Putamen (tissue), 1 donor: ENCODE measurements around the gene DDAH1.
"Not testable (repeated sequence)": the region's sequence is repeated elsewhere in the genome, so short reads cannot be mapped to it uniquely, and the experiment has no call there.

Experiments
- DNase-seq: peaks from one replicate; pipeline ENCODE4 v3.0.0-alpha.2; 2016; ENCODE audit warnings: low spot score

DDAH1 gene

DNA sequence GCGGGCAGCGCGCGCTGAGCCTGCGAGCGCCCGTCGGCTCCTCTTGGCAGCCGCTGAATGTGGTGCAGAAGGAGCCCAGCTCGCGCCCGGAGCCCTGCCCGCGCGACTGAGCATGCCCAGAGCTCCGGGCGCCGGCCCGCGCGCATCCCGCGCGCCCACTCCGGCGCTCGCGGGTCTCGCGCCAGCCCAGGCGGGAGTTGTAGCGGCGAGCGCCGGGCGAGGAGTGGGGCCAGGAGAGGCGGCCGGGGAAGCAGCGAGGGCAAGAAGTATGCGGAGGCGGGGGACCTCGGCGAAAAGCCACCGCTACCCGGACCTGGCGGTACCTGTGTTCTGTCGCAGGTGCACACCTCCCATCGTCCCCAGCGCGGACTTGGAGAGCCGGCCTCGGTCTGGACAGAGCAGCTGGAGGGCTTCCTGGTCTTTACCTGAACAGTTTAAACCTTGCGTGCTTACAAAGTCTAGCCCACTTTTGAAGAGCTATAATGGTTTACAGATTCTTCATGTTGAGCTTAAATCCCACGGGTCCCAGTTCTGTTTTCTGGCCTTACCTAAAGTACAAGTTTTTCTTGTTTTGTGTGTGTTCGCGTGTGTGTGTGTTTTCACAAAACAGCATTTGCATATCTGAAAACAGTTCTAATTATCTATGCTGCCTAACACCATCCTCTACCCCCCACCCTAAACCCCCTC lies at the start of gene DDAH1:
DDAH1 (minus strand) TSS at position 61 of the 687 bp plus-strand sequence. CDS start 114 bp downstream, outside the sequence.
- DNase-seq = peak; percentile 57

DNA sequence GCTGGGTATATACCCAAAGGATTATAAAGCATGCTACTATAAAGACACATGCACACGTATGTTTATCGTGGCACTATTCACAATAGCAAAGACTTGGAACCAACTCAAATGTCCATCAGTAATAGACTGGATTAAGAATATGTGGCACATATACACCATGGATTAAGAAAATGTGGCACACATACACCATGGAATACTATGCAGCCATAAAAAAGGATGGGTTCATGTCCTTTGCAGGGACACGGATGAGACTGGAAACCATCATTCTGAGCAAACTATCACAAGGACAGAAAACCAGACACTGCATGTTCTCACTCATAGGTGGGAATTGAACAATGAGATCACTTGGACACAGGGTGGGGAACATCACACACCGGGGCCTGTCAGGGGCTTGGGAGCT lies 49.0 kb upstream of the DDAH1 start:
- DNase-seq = not testable (repeated sequence)

DNA sequence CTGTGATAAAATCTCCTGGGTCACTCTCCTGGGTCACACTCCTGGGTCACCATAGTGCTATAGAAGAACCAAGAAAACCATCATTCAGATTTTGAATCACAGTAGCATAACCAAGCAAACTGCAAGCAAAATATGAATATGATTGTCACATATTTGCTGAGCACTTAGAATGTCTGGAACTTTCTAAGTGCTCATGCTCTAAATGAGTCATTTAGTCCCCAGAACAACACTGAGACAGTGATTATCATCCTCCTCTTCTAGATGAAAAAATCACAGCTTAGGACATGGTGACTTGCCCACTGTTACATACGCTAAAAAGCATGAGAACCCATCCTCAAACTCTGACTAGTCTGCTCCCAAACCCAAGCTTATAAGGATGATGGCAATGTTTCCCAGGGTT lies 39.5 kb upstream of the DDAH1 start:
- no peak for DNase-seq

DNA sequence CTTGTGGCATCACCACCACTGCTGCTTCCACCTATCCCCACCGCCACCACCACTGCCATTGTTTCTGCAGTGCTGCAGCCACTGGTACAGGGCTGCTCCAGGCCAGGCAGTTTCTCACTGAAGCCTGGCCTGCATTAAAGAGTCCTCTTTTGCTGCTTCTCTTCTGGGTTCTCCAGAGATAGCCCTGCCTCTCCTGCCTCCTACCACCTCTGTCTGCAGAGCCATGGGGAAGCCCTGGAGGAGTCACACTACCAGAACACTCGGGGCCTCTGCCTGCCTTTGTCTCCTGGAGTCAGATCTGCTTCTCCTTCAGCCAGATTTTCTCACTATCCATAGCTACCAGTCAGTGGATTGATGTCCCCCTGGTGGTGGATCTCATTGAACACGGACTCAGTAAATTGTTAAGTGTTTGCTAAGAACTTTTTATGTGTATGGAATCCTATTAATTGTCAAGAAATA lies 37.7 kb upstream of the DDAH1 start:
- no peak for DNase-seq

DNA sequence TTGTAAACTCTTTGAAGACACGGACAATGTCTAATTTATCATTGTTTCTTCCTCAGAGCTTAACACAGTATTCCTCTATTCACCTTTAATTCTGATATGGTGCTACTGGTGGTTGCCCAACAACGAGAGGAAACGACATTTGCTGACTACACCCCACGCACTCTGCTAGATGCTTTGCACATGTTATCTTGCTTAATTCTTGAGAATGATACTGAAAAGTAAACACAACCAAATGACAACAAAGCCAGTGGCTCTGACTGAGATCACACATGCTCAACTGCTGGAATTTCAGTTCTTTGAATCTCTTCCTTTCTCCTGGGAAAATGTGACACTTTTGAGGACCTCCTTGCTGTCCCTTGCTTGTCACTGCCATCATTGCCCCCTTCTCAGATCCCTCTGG lies 37.2 kb upstream of the DDAH1 start:
- no peak for DNase-seq

DNA sequence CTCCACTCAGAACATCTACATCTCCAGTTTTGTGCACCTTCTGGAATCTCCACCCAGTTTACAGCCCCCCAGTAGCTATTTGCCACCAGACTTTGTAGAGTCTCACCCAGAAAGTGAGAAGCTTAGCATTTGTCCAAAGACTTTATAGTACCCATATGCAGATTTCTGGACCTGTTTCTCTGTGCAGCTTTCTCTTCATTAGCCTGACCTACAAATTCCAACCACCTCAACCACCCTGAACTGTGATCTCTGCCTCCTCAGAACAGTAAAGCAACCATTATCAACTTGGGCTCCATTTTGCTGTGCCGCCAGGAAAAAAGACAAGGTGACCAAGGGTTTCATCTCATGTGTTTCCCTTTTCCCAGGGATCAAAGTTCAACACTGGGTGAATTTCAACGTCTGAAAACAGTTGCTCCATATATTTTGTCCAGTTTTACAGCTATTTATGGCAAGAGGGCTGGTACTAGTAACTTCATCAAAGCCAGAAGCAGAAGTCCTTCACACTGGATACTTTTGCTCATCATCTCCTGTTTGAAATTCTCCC lies 36.5 kb upstream of the DDAH1 start:
- DNase-seq = no peak

DNA sequence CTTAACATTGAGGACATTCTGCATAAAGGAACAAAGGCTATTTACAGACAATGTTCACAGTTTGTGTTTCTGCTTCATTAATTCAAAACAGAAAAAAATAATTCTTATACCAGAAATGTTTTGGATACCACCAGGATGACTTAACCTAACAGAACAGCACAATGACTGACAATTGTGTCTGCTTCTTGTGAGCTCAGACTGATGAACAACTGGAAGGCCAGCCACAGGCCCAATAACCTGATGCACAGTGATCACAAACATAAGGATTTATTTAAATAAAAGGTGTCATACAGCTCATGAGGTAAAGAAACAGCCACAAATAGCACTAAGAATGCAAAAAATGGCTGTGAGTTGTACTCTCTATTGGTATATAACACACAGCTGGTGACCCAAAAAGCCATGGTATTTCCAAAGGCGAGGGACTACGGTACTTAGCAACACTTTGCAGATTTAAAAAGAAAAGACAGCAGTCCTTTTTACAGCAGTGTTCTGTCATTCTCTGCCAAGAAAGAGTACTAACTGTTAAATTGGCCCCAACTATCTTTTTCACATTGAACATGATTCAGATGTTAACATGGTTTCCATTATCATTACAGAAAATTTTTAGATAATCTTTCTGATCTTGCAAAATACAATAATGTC lies 32.1 kb upstream of the DDAH1 start:
- DNase-seq = no peak

DNA sequence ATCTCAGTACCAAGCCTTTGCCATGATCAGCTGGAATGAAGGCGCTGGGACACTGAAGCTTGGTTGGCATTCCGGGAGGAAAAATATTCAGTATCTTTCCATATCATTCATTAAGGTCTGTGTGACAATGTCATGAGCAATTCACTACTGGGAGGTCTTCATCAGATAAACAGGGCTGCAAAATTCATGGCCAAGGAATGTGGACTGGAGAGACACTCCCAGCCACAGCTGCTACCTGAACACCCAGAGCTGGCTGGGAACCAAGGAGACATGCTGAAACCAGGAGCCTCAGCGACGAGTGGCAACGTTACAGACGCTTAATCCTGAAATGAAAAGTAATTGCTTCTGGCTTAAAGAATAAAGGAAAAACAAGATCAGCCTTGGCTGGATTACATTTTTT lies 30.6 kb upstream of the DDAH1 start:
- no peak for DNase-seq

DNA sequence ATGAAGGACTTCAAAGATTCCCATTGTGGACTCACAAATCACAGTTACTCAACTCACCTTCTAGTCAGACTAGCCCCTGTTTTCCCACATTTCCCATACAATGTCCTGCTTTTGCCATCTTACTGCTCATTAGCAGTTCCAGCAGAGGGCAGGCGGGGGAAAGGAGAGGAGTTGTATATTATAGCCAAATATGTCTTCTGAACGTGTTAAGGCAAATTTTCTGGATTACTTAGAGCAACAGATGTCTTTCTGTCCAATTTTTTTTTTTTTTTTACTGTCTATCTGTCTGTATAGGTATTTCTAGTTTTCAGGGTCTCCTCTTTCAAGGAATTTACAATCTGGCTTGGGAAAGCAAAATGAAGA lies 29.9 kb upstream of the DDAH1 start:
- DNase-seq = no peak

DNA sequence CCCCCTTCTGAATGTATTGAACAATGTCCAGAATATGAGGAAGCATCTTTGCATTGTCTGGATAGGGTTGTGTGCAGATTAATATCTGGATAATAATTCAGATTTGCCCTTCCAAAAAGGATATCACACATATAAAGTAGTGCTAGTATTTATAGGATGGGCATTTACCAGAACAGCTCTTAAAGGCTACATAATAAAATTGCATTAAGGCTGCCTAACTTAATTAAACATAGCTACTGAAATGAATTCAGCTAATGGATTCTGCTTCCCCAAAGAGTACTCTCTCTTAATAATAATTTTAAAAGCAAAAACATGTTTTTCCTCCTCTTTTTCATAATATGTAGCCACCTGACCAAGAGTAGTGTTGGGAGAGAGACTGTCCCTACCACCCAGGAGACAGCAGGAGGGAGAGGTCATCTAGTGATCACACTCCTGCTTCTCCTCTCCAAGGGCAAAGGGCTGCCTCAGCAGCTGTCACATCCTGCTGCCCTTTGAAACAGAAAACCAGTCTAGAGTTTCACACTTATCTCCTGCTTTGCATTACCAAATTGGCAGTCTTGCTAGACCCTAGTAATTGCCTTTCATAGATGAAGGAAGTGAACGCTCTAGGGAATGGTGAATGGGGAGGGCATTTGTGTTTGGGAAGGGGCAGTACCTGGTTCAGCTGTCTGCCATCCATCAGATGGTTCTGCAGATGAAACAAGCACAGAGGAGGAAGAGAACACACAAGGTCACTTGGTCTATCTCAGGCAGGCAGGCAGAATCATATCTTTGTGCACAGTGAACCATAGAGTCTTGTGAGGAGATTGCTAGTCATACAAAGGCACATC lies 29.3 kb upstream of the DDAH1 start:
- no peak for DNase-seq

DNA sequence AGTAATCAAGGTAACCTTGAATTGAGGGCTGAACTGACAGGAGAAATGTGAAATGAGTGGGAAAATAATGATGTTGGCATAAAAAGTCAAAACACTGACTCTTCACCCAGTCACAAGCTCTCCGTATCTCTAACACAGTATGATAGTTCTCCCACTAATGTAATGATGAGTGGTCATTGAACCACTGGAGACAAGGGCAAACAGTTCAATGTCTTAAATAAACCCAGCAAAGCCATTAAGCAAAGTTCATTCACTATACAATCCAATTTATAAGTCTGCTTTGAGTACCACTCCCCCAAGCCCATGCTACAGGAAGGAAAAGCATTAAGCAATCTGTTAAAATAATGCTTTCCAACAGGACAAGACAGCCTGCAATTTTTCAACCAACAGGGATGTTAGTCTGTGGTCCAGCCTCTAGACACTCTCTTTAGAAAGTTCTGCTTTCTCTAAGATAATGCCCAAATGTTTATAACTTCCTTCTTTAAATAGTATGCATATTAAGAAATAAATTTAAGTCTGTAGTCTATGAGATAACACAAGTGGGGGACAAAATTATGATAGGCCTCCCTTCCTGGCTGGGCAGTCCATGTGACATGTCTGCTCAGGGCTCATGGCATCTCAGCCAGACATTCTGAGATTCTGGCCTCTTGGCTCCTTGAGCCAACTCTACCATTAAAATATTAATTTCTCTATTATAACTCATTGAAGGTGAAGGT lies 25.5 kb upstream of the DDAH1 start:
- DNase-seq = no peak

DNA sequence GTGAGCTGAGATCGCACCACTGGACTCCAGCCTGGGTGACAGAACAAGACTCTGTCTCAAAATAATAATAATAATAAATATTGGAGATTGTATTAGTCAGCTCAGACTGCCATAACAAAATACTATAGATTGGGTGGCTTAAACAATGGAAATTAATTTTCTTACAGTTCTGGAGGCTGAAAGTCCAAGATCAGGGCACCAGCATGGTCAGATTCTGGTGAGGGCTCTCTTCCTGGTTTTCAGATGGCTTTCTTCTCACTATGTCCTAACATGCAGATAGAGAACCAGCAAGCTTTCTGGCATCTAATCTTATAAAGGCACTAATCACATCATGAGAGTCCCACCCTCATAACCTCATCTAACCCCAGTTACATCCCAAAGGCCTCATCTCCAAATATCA lies 23.2 kb upstream of the DDAH1 start:
- no peak for DNase-seq

DNA sequence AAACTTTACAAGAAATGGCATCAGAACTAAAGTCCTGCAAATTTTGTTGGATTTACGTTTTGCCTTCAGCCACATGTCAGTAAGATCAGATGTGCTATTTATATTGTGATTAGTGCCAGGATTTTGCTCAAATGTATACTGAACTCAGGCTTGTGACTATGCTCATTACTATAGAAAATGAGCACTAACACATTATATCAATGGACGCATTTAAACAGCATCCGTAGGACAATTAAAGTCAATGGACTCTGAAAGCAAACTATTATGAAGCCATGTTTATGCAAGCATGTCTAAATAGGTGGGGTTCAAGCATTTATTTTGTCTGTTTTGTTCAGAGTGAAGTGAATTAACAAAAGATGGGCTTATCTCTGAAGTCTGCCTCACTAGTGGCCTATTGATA lies 20.6 kb upstream of the DDAH1 start:
- DNase-seq = no peak

DNA sequence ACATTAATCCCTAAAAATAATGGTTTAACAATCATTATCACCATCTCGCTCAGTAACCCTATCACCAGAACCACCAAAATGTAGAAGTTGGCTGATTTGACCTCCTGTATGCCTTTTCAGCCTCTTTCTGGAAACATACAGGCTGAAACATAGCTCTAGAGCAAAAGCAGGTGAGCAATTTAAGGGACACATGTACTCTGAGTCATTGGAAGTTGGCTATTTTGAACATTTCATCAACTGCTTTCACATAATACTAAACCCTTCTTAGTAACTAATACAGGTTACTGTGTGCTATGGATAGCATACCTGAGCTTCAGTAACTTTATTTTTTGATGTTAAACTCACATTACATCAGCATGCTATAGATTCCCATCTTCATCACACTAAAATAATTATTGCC lies 19.8 kb upstream of the DDAH1 start:
- no peak for DNase-seq

DNA sequence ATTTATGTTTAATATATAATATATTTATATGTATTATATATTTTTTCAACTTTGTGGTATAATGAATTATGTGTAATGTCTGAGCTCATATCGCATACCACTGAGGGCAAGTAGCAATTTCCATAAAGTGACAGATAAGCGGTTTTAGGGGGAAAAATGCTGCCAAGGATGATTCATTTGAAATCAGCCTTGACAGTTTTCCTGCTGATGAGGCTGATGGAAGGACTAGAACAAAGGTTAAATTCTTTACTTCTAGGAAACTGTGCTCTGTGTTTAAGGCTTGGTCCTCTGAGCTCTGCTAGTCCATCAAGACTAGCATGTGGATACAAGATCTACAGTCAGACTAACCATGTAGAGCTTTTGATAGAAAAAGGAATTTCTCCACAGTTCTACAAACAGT lies 19.3 kb upstream of the DDAH1 start:
- no peak for DNase-seq

DNA sequence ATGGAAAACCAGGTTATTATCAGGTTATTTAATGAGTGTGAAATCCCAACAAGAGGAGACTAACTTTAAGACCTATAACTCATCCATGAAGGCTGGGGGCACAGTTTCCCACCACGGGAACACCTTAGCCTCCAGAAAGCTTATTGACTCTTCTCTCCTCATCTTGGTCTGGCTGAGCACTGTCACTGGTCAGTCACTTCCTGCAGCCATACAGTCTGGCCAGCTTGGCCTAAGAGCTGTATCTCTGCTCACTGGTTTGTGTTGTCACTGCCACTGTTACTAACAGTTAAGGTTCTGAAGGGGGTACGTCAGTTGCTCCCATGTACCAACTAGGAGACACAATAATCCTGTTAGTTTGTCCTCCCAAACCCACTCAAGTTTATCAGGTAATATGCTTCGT lies 16.7 kb upstream of the DDAH1 start:
- DNase-seq = no peak

DNA sequence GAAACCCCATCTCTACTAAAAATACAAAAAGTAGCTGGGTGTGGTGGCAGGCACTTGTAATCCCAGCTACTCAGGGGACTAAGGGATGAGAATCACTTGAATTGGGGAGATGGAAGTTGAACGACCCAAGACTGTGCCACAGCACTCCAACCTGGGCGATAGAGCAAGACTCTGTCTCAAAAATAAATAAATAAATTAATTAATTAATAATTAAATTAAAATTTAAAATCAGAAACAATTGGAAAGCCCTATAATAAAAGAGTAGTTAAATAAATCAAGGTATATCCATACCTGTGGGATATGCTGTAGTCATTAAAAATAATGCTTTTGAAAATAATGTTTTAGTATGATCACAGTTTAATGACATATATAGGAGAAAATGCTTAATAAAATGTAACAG lies 15.6 kb upstream of the DDAH1 start:
- no peak for DNase-seq

DNA sequence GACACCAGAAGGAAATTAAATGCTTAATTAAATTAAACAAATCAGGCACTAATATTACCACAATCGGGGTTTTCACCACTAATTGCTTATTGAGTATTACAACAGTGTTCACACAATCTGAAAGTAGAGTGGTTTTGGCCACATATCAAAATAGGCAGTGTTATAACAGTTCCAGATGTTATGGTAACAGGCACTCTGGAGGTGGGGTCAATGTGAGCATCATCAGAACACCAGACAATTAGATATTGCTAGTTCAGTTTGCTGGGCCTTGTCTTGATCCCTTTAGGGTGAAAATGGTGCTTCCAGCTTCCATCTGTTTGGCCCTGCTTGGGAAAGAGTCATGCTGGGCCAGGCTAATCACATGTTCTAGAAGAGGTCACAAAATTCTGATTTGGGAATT lies 14.5 kb upstream of the DDAH1 start:
- no peak for DNase-seq

DNA sequence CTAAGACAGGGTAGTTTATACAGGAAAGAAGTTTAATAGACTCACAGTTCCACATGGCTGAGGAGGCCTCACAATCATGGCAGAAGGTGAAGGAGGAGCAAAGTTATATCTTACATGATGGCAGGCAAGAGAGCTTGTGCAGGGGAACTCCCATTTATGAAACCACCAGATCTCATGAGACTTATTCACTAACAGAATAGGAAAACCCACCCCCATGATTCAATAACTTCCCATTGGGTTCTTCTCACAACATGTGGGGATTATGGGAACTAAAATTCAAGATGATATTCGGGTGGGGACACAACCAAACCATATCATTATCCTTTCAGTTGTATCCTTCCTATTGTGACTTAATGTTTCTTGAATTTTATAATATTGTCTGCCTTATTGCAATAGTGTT lies 13.4 kb upstream of the DDAH1 start:
- DNase-seq = no peak

DNA sequence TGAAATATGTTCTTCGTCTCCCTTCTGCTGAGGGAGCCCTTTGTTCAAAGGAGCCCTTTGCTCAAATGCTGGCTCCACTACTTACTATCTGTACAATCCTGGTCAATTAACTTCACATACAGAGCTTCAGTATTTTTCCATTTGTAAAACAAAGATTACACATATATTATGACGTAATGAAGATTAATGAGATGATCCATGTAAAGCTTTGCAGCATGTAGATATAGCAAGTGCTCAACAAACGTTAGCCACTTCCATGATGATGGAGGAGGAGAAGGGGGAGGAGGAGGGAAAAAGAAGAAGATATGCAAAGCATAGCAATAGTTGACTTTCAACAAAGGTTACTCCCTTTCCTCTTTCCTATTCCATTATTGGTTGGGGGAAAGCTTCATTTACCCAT lies 10.1 kb upstream of the DDAH1 start:
- no peak for DNase-seq

DNA sequence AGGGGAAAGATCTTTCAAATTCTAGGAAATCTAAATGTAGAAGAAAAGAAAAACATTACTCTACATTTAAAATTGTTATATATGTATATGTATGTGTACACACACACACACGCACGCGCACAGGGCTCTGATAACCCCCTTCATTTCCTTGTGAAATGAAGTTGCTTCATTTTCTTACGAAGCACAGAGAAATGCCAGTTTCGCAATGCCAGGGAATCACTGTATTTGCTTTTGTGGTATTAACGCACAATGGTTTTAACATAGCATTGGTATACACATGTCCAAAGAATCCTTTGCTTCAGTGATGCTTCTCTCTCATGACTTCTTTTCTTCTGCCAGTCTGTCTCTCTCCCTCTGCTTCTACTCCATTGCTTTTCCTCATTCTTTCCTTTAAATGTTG lies 8.4 kb upstream of the DDAH1 start:
- no peak for DNase-seq

DNA sequence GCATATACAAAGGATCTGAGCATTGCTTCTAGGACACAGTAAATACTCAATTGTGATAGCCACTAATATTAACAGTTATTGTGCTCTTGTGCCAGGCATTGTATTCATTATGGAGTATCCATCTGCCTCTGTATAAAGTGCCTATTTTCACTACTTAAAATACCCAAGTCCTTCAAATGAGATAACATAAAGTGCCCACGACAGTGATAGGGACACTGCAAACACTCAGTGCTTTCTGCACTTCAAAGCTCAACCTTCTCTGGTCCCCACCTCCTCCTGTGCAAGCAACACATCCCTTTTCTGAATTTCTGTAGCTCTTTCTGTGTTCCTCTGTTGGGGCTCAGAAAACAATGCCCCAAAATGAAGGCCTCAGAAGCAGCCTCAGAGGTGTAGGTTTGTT lies 6.6 kb upstream of the DDAH1 start:
- DNase-seq = no peak
